Parathyroid adenoma (tissue), 2 donors: ENCODE data around the gene ATN1.
A peak's percentile ranks its signal among the peaks of the same experiment; 100 is the strongest.
"Not testable (repeated sequence)": the region's sequence is repeated elsewhere in the genome, so short reads cannot be mapped to it uniquely, and the experiment has no call there.

ENCODE experiments used
- H2AFZ ChIP-seq: fragments of 300-600 bp; sonication (generic); one replicate; pipeline ENCODE4 v1.7.0; 2017; ENCODE audit warnings: antibody characterized with exemption, mild to moderate bottlenecking
- H3K27ac ChIP-seq: fragments of 300-600 bp; sonication (generic); one replicate; pipeline ENCODE4 v1.7.0; 2017
- H3K27me3 ChIP-seq: fragments of 300-600 bp; sonication (generic); one replicate; pipeline ENCODE4 v1.7.0; 2017; ENCODE audit warnings: low read length; ENCODE audit not compliant: control insufficient read depth, insufficient read depth
- H3K36me3 ChIP-seq: fragments of 300-600 bp; sonication (generic); one replicate; pipeline ENCODE4 v1.7.0; 2017; ENCODE audit warnings: low read length; ENCODE audit not compliant: control insufficient read depth, insufficient read depth
- H3K4me1 ChIP-seq: fragments of 300-600 bp; sonication (generic); one replicate; pipeline ENCODE4 v1.7.0; 2017; ENCODE audit warnings: control low read depth
- H3K4me2 ChIP-seq: fragments of 300-600 bp; sonication (generic); one replicate; pipeline ENCODE4 v1.7.0; 2017; ENCODE audit warnings: low read length
- H3K4me3 ChIP-seq: fragments of 300-600 bp; sonication (generic); one replicate; pipeline ENCODE4 v1.7.0; 2017; ENCODE audit warnings: low read depth, low read length
- H3K79me2 ChIP-seq: fragments of 300-600 bp; sonication (generic); one replicate; pipeline ENCODE4 v1.7.0; 2017; ENCODE audit warnings: control low read depth
- H3K9ac ChIP-seq: fragments of 300-600 bp; sonication (generic); one replicate; pipeline ENCODE4 v1.7.0; 2017; ENCODE audit warnings: mild to moderate bottlenecking
- H3K9me3 ChIP-seq: fragments of 300-600 bp; sonication (generic); one replicate; pipeline ENCODE4 v1.7.0; 2017; ENCODE audit warnings: low read length; ENCODE audit not compliant: control insufficient read depth
- CTCF ChIP-seq: fragments of 300-600 bp; sonication (generic); IDR thresholded peaks from one replicate; pipeline ENCODE4 v1.7.0; 2017; ENCODE audit warnings: antibody characterized with exemption, mild to moderate bottlenecking
- donor health status: primary hyperparathyroidism.

ATN1 gene

GRCh38 chr12:6891646-6892001 lies 36.1 kb upstream of the ATN1 start:
- Histone ChIP-seq H3K9ac (no peak overlapping the region), H3K9me3 (no peaks in the 10 kb centered on the region), H3K79me2 (no peaks in the 10 kb centered on the region), H3K4me2 (peak overlapping the region; percentile 74), H3K36me3 (no peaks in the 10 kb centered on the region), H3K4me3 (peak overlapping the region; percentile 59), H3K27me3 (no peaks in the 10 kb centered on the region), H2AFZ (peak overlapping the region; percentile 96), H3K4me1 (peaks cover 6% of the 10 kb centered on the region), H3K27ac (peak overlapping the region; percentile 81)
- no peak for TF ChIP-seq CTCF

- H3K9me3 ChIP-seq, H3K4me3 ChIP-seq, H3K4me1 ChIP-seq, H3K79me2 ChIP-seq, H3K27me3 ChIP-seq, H3K36me3 ChIP-seq, H2AFZ ChIP-seq, H3K27ac ChIP-seq, H3K4me2 ChIP-seq, H3K9ac ChIP-seq: not testable (repeated sequence)
These were observed 35.1 kb upstream of the ATN1 start for GRCh38 chr12:6892683-6893082.

- no peaks in the 10 kb centered on the region for H3K27me3 ChIP-seq
- H3K4me3 ChIP-seq, result no peak overlapping the region
- H3K36me3 ChIP-seq, result no peaks in the 10 kb centered on the region
- no peak overlapping the region for H2AFZ ChIP-seq
- peaks cover 6% of the 10 kb centered on the region for H3K4me1 ChIP-seq
- H3K79me2 ChIP-seq, result no peaks in the 10 kb centered on the region
- H3K9ac ChIP-seq, result no peak overlapping the region
- no peak overlapping the region for H3K4me2 ChIP-seq
- TF ChIP-seq CTCF, result no peak
- H3K9me3 ChIP-seq, result no peaks in the 10 kb centered on the region
- H3K27ac ChIP-seq, result no peak overlapping the region
These were observed 33.4 kb upstream of the ATN1 start for GRCh38 chr12:6894321-6894720.

GRCh38 chr12:6896846-6897435 lies 30.8 kb upstream of the ATN1 start:
- Histone ChIP-seq H3K4me1 (no peaks in the 10 kb centered on the region), H3K36me3 (no peaks in the 10 kb centered on the region), H3K4me3 (no peak overlapping the region), H3K79me2 (no peaks in the 10 kb centered on the region), H3K27ac (no peak overlapping the region), H3K9ac (no peak overlapping the region), H3K27me3 (no peaks in the 10 kb centered on the region), H2AFZ (no peak overlapping the region), H3K9me3 (no peaks in the 10 kb centered on the region), H3K4me2 (no peak overlapping the region)
- TF ChIP-seq CTCF, result no peak

- TF ChIP-seq CTCF, result no peak
- no peaks in the 10 kb centered on the region for H3K36me3 ChIP-seq
- H3K27ac ChIP-seq, result no peak overlapping the region
These were observed 28.3 kb upstream of the ATN1 start for GRCh38 chr12:6899427-6899826.

More at GRCh38 chr12:6899427-6899826, 28.3 kb upstream of the ATN1 start:
- peaks cover 8% of the 10 kb centered on the region for H3K4me1 ChIP-seq
- no peak overlapping the region for H3K9ac ChIP-seq
- H3K9me3 ChIP-seq, result no peaks in the 10 kb centered on the region
- H3K4me2 ChIP-seq, result no peak overlapping the region
- no peak overlapping the region for H3K4me3 ChIP-seq
- no peaks in the 10 kb centered on the region for H3K27me3 ChIP-seq
- no peaks in the 10 kb centered on the region for H3K79me2 ChIP-seq
- H2AFZ ChIP-seq, result no peak overlapping the region
